Subcutaneous abdominal adipose tissue (tissue), 5 donors: Measurements from ENCODE around the gene MACO1.

Experiments used
- H3K27ac ChIP-seq: one replicate; pipeline ENCODE4 v1.7.0; 2013; ENCODE audit warnings: low read depth, mild to moderate bottlenecking, inconsistent platforms, low read length, moderate library complexity
- H3K27me3 ChIP-seq, 5 donors: one replicate each; pipeline ENCODE4 v1.7.0; 2013; ENCODE audit warnings: low read length in 5 of 5, inconsistent platforms in 1 of 5; ENCODE audit not compliant: control insufficient read depth in 5 of 5, insufficient read depth in 4 of 5
- H3K36me3 ChIP-seq, 5 donors: one replicate each; pipeline ENCODE4 v1.7.0; 2013; ENCODE audit warnings: low read length in 5 of 5; ENCODE audit not compliant: control insufficient read depth in 5 of 5, insufficient read depth in 5 of 5
- H3K4me1 ChIP-seq, 5 donors: one replicate each; pipeline ENCODE4 v1.7.0; 2013; ENCODE audit warnings: low read length in 5 of 5, mild to moderate bottlenecking in 3 of 5, moderate library complexity in 1 of 5; ENCODE audit not compliant: control insufficient read depth in 5 of 5, insufficient read depth in 5 of 5
- H3K4me3 ChIP-seq, 5 donors: one replicate each; pipeline ENCODE4 v1.7.0; 2013; ENCODE audit warnings: low read length in 5 of 5, low read depth in 1 of 5
- H3K9ac ChIP-seq, 5 donors: one replicate each; pipeline ENCODE4 v1.7.0; 2013; ENCODE audit warnings: low read length in 5 of 5, mild to moderate bottlenecking in 4 of 5, moderate library complexity in 3 of 5
- H3K9me3 ChIP-seq, 5 donors: one replicate each; pipeline ENCODE4 v1.7.0; 2013; ENCODE audit warnings: low read length in 5 of 5; ENCODE audit not compliant: control insufficient read depth in 5 of 5
- donor health status: healthy.
- donor health status: healthy.
- donor health status: healthy.
- donor health status: healthy.
- donor health status: healthy.

MACO1 gene

GRCh38 chr1:25425098-25426085 lies 5.3 kb upstream of the MACO1 start:
- Histone ChIP-seq H3K9me3 (no peaks in the 10 kb centered on the region), H3K27ac (no peak overlapping the region), H3K9ac (no peak overlapping the region), H3K4me1 (peaks cover 0 to 6% (median 5%) of the 10 kb centered on the region in 5 donors), H3K36me3 (no peaks in the 10 kb centered on the region), H3K4me3 (no peak overlapping the region), H3K27me3 (no peaks in the 10 kb centered on the region)

- no peaks in the 10 kb centered on the region for H3K36me3 ChIP-seq
- H3K9ac ChIP-seq = no peak overlapping the region
- no peak overlapping the region for H3K4me3 ChIP-seq
- H3K27ac ChIP-seq = no peak overlapping the region
- H3K27me3 ChIP-seq = no peaks in the 10 kb centered on the region
- peaks cover under 1 to 20% (median 18%) of the 10 kb centered on the region in 5 donors for H3K4me1 ChIP-seq
- H3K9me3 ChIP-seq = no peaks in the 10 kb centered on the region
Observed at GRCh38 chr1:25427696-25428095, 3.0 kb upstream of the MACO1 start.

DNA sequence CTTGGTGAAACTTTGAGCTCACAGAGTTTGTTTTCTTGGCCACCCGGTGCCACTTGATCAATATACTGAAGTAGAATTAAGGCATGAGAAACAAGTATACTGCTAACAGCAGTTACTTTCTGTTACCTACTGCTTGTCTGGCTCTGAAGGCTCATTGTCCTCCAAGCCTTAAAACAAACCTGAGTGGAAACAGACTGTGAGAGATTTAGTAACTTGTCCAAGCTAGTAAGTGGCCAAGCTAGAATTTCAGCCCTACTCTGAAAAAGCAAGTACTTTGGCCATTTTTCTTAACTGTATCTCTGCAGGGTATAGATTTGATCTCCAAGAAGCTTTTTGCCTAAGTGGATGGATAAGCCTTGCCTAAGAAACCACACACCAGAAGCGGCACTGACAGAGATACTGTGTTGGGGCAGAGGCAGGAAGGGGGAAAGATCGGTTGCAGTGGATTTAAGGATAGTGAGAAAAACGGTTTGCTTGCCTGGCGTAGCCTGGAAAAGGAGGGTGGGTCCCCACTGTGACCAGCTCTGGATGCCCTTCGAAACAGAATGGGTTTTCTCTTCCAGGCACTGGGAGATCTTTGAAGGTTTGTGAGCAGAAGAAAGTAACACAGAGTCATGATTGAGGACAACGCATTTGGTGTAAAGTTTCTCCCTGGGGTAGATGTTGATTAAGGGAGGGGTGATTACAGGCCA lies 2.1 kb upstream of the MACO1 start:
- H3K36me3 ChIP-seq = no peaks in the 10 kb centered on the region
- H3K27me3 ChIP-seq = no peaks in the 10 kb centered on the region
- no peak overlapping the region for H3K9ac ChIP-seq
- H3K27ac ChIP-seq = no peak overlapping the region
- peaks cover 2 to 29% (median 25%) of the 10 kb centered on the region in 5 donors for H3K4me1 ChIP-seq
- no peak overlapping the region for H3K4me3 ChIP-seq
- H3K9me3 ChIP-seq = no peaks in the 10 kb centered on the region

DNA sequence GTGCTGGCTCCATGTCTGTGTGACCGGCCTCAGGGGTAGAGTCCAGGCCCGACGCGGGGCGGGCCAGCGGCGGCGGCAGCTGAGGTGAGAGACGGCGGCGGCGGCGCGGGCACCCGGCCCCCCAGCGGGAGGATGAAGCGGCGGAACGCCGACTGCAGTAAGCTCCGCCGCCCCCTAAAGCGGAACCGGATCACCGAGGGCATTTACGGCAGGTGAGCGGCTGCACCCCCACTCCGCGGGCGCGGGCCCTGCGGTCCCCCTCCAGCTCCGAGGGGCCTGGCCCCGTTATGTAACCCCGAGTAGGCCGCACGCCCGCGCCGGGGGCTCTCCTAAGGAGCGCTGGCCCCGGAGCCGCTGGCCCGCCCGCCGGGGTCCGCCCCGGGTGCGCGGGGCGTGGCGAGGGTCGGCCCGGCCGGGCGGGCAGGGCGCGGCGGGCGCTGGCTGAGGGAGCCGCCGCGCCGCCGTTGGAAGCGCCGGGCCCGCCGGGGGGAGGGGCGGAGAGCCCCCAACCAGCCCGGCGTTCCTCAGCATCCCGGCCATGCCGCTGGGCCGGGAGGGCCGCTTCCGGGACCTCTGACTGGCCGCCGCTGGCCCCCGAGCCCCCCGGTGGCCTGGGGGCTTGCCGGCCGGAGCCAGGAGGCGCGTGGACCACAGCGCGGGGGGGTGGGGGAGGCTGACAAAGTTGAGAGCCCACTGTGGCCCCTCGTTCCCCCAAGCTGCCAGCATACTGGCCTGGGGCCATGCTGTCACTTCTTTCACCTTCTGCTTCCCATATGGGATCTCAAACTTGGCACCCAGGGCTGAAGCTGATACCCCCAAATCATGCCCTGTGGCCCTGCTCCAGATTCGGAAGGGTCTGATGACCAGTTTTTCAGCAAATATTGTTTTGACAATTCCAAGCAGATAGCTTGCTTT lies 527 bp downstream of the MACO1 start:
- H3K27ac ChIP-seq = peak overlapping the region; percentile 98
- H3K9ac ChIP-seq = peak overlapping the region; percentile 57 to 89 (median 86)
- H3K27me3 ChIP-seq = no peaks in the 10 kb centered on the region
- H3K4me1 ChIP-seq = peaks cover 6 to 52% (median 48%) of the 10 kb centered on the region in 5 donors
- no peaks in the 10 kb centered on the region for H3K36me3 ChIP-seq
- no peaks in the 10 kb centered on the region for H3K9me3 ChIP-seq
- H3K4me3 ChIP-seq = peak overlapping the region; percentile 71 to 87 (median 76)

- peaks cover 6 to 60% (median 52%) of the 10 kb centered on the region in 5 donors for H3K4me1 ChIP-seq
Observed at GRCh38 chr1:25431955-25432719, 1.4 kb downstream of the MACO1 start.

GRCh38 chr1:25432749-25433388 lies 2.2 kb downstream of the MACO1 start:
- H3K27ac ChIP-seq = peak overlapping the region; percentile 63
- no peak overlapping the region for H3K4me3 ChIP-seq
- H3K9ac ChIP-seq = peak overlapping the region in 2 of 5 donors; percentile 43 to 87
- peaks cover 6 to 60% (median 52%) of the 10 kb centered on the region in 5 donors for H3K4me1 ChIP-seq
- H3K27me3 ChIP-seq = no peaks in the 10 kb centered on the region
- H3K9me3 ChIP-seq = no peaks in the 10 kb centered on the region
- H3K36me3 ChIP-seq = no peaks in the 10 kb centered on the region

More at GRCh38 chr1:25431955-25432719, 1.4 kb downstream of the MACO1 start:
- H3K9ac ChIP-seq = peak overlapping the region; percentile 57 to 89 (median 86)
- peak overlapping the region; percentile 71 to 87 (median 76) for H3K4me3 ChIP-seq
- no peaks in the 10 kb centered on the region for H3K27me3 ChIP-seq
- no peaks in the 10 kb centered on the region for H3K9me3 ChIP-seq
- H3K27ac ChIP-seq = peak overlapping the region; percentile 76
- H3K36me3 ChIP-seq = no peaks in the 10 kb centered on the region

GRCh38 chr1:25433389-25434186 lies 2.9 kb downstream of the MACO1 start:
- H3K9ac ChIP-seq = peak overlapping the region in 2 of 5 donors; percentile 8 to 43
- peaks cover 6 to 60% (median 52%) of the 10 kb centered on the region in 5 donors for H3K4me1 ChIP-seq
- H3K36me3 ChIP-seq = no peaks in the 10 kb centered on the region
- H3K9me3 ChIP-seq = no peaks in the 10 kb centered on the region
- H3K27ac ChIP-seq = peak overlapping the region; percentile 63
- no peaks in the 10 kb centered on the region for H3K27me3 ChIP-seq
- no peak overlapping the region for H3K4me3 ChIP-seq

GRCh38 chr1:25435397-25436108 lies 4.9 kb downstream of the MACO1 start:
- Histone ChIP-seq H3K9me3 (no peaks in the 10 kb centered on the region), H3K27me3 (no peaks in the 10 kb centered on the region), H3K4me3 (peak overlapping the region in 2 of 5 donors; percentile 26 to 44), H3K4me1 (peaks cover 6 to 54% (median 47%) of the 10 kb centered on the region in 5 donors), H3K36me3 (no peaks in the 10 kb centered on the region), H3K27ac (peak overlapping the region; percentile 8), H3K9ac (peak overlapping the region in 2 of 5 donors; percentile 21 to 39)
